Measurements from ENCODE around the gene PITPNM3. TPM values are rescaled to one million over a fixed set of nuclear protein-coding genes. Genes with fewer than 3 reads are reported as not detected.

The PITPNM3 gene
- total RNA-seq, 1 experiment from 2014 or later = 4.2 TPM

GRCh38 chr17:6544011-6544370, 12.4 kb downstream of the PITPNM3 start:
- Histone ChIP-seq H3K79me2 (ENCODE audit: insufficient read depth, low read length) (no peaks in the 10 kb centered on the region), H2AFZ (ENCODE audit: low read depth, low read length, poor library complexity, severe bottlenecking) (no peak overlapping the region), H3K4me1 (ENCODE audit: control insufficient read depth in 1 of 2, insufficient read depth in 2 of 2, low read length in 2 of 2) (peaks cover 0 to 2% of the 10 kb centered on the region in 2 experiments; a peak in 1 of 4 replicates), H3K9ac (ENCODE audit: low read length) (no peak overlapping the region), H3K9me2 (ENCODE audit: insufficient read depth) (no peaks in the 10 kb centered on the region), H3K36me3 (ENCODE audit: control insufficient read depth in 1 of 2, insufficient read depth in 2 of 2, low read length in 2 of 2) (no peaks in the 10 kb centered on the region), H3K4me3 (replicated peaks in 1 of 2; ENCODE audit: low read depth in 1 of 2, low read length in 2 of 2) (no peak overlapping the region), H3K27me3 (ENCODE audit: insufficient read depth, low read length) (no peaks in the 10 kb centered on the region), H3K4me2 (ENCODE audit: low read length) (no peak overlapping the region), H3K9me3 (ENCODE audit: control insufficient read depth in 1 of 2, insufficient read depth in 1 of 2, low read depth in 1 of 2, low read length in 2 of 2) (no peaks in the 10 kb centered on the region), H3K27ac (ENCODE audit: low read depth, low read length) (no peak overlapping the region), H4K20me1 (ENCODE audit: insufficient read depth) (no peaks in the 10 kb centered on the region)
- BruUV-seq (replicated peaks) = no TSS peak
- intact Hi-C loops (cut with micrococcal nuclease) = no loop called here
- ATAC-seq (no peak), DNase-seq (ENCODE audit: low read depth, low spot score) (no peak)
- ChIA-PET POLR2A (no interaction called here), CTCF (no interaction called here), RAD21 (ENCODE audit: low non-redundant PET in 1 of 2, low total read pairs in 2 of 2, uncharacterized antibody in 2 of 2, unreplicated experiment in 2 of 2) (no interaction called here)
- TF ChIP-seq SRF (IDR thresholded peaks at IDR 0.05; ENCODE audit: low read depth) = no peak
- no peak for TF ChIP-seq EZH2phosphoT487 (IDR thresholded peaks at IDR 0.05; ENCODE audit: borderline replicate concordance)
- no peak for TF ChIP-seq FOSL1 (IDR thresholded peaks at IDR 0.05; ENCODE audit: low read depth)

- Histone ChIP-seq H3K27ac (ENCODE audit: low read depth, low read length) (no peak overlapping the region), H4K20me1 (ENCODE audit: insufficient read depth) (no peaks in the 10 kb centered on the region), H3K36me3 (ENCODE audit: control insufficient read depth in 1 of 2, insufficient read depth in 2 of 2, low read length in 2 of 2) (no peaks in the 10 kb centered on the region), H3K9me3 (ENCODE audit: control insufficient read depth in 1 of 2, insufficient read depth in 1 of 2, low read depth in 1 of 2, low read length in 2 of 2) (no peaks in the 10 kb centered on the region), H3K9me2 (ENCODE audit: insufficient read depth) (no peaks in the 10 kb centered on the region), H3K4me1 (ENCODE audit: control insufficient read depth in 1 of 2, insufficient read depth in 2 of 2, low read length in 2 of 2) (no peaks in the 10 kb centered on the region), H3K27me3 (ENCODE audit: insufficient read depth, low read length) (no peaks in the 10 kb centered on the region), H3K4me2 (ENCODE audit: low read length) (no peak overlapping the region), H2AFZ (ENCODE audit: low read depth, low read length, poor library complexity, severe bottlenecking) (no peak overlapping the region), H3K9ac (ENCODE audit: low read length) (no peak overlapping the region), H3K79me2 (ENCODE audit: insufficient read depth, low read length) (no peaks in the 10 kb centered on the region), H3K4me3 (replicated peaks in 1 of 2; ENCODE audit: low read depth in 1 of 2, low read length in 2 of 2) (no peak overlapping the region)
- intact Hi-C loops (cut with micrococcal nuclease) = no loop called here
- ChIA-PET RAD21 (ENCODE audit: low non-redundant PET in 1 of 2, low total read pairs in 2 of 2, uncharacterized antibody in 2 of 2, unreplicated experiment in 2 of 2) (no interaction called here), POLR2A (no interaction called here), CTCF (no interaction called here)
- no peak for ATAC-seq
- DNase-seq (ENCODE audit: low read depth, low spot score) = no peak
- BruUV-seq (replicated peaks) = no TSS peak
- no peak for TF ChIP-seq TCF7L2 (IDR thresholded peaks at IDR 0.05; ENCODE audit: borderline replicate concordance, extremely low read depth, insufficient read depth, insufficient read length)
- TF ChIP-seq CBX3 (IDR thresholded peaks at IDR 0.05; ENCODE audit: low read depth) = no peak
- TF ChIP-seq EGR1 (IDR thresholded peaks at IDR 0.05; ENCODE audit: low read depth) = no peak
- TF ChIP-seq ZBTB33 (IDR thresholded peaks at IDR 0.05; ENCODE audit: extremely low read depth, insufficient replicate concordance, low read length) = no peak
- TF ChIP-seq ELF1 (IDR thresholded peaks at IDR 0.05; ENCODE audit: borderline replicate concordance, low read depth) = no peak
- no peak for TF ChIP-seq EZH2phosphoT487 (IDR thresholded peaks at IDR 0.05; ENCODE audit: borderline replicate concordance)
- no peak for TF ChIP-seq POLR2AphosphoS5 (IDR thresholded peaks at IDR 0.05; ENCODE audit: low read depth, low read length)
- no peak for TF ChIP-seq JUND (IDR thresholded peaks at IDR 0.05)
- TF ChIP-seq YY1 (IDR thresholded peaks at IDR 0.05; ENCODE audit: extremely low read depth, insufficient replicate concordance, low read depth, low read length) = no peak
- TF ChIP-seq RAD21 (IDR thresholded peaks at IDR 0.05; ENCODE audit: low read depth) = no peak
- TF ChIP-seq SRF (IDR thresholded peaks at IDR 0.05; ENCODE audit: low read depth) = no peak
- TF ChIP-seq SP1 (IDR thresholded peaks at IDR 0.05; ENCODE audit: low read depth) = no peak
- TF ChIP-seq CEBPB (IDR thresholded peaks at IDR 0.05; ENCODE audit: low read depth) = no peak
- TF ChIP-seq ZNF274 (IDR thresholded peaks at IDR 0.05; ENCODE audit: low read depth, low read length) = no peak
- no peak for TF ChIP-seq SIN3A (IDR thresholded peaks at IDR 0.05; ENCODE audit: low read depth)
- no peak for TF ChIP-seq ATF3 (IDR thresholded peaks at IDR 0.05)
Measured at GRCh38 chr17:6543079-6544010, 13.0 kb downstream of the PITPNM3 start.

Measured in HCT116 (cell line).